Measurements from ENCODE around the gene FARSB.

Gene FARSB

DNA sequence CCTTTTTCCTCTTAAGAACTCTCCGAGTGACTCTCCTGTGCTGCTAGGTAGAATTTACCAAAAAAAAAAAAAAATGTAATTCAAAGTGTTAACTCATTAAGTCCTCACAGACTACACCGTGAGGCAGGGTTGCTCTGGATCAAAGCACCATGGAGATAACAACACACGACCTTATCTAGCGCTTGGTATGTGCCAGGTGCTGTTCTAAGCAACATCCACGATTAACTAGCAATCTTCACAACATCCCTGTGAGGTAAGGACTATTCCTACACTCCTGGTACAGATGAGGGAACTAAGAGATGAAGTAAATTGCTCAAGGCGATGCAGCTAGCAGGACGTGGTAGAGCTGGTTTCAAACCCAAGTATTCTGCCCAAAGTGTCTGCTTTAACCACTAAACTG, 17.4 kb upstream of the FARSB start:
- DNase-seq (ENCODE audit: low read depth): no peak
- TF ChIP-seq, protein P1, sequence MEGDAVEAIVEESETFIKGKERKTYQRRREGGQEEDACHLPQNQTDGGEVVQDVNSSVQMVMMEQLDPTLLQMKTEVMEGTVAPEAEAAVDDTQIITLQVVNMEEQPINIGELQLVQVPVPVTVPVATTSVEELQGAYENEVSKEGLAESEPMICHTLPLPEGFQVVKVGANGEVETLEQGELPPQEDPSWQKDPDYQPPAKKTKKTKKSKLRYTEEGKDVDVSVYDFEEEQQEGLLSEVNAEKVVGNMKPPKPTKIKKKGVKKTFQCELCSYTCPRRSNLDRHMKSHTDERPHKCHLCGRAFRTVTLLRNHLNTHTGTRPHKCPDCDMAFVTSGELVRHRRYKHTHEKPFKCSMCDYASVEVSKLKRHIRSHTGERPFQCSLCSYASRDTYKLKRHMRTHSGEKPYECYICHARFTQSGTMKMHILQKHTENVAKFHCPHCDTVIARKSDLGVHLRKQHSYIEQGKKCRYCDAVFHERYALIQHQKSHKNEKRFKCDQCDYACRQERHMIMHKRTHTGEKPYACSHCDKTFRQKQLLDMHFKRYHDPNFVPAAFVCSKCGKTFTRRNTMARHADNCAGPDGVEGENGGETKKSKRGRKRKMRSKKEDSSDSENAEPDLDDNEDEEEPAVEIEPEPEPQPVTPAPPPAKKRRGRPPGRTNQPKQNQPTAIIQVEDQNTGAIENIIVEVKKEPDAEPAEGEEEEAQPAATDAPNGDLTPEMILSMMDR (IDR thresholded peaks at IDR 0.05; ENCODE audit: insufficient read depth, low read depth, low read length, missing control alignments): no peak
- H3K4me3 ChIP-seq (ENCODE audit: low read depth, low read length): no peak overlapping the region

DNA sequence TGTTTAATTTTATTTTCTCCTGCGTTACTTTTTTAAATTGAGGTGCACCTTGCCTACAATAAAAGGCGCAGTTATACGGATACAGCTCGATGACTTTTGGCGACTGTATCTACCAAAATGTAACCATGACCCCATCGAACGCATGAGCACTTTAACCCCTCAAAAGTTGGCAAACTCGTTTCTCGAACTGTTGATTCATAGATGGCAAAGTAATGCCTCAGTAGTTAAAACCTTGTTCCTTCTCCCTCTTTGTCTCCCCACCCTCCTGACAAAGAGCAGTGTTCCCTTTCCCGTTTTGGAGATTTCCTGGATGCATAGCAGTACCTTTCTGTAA, 16.1 kb upstream of the FARSB start:
- no peak for DNase-seq (ENCODE audit: low read depth)
- TF ChIP-seq, protein P1 (IDR thresholded peaks at IDR 0.05; ENCODE audit: insufficient read depth, low read depth, low read length, missing control alignments): no peak
- H3K4me3 ChIP-seq (ENCODE audit: low read depth, low read length): no peak overlapping the region

DNA sequence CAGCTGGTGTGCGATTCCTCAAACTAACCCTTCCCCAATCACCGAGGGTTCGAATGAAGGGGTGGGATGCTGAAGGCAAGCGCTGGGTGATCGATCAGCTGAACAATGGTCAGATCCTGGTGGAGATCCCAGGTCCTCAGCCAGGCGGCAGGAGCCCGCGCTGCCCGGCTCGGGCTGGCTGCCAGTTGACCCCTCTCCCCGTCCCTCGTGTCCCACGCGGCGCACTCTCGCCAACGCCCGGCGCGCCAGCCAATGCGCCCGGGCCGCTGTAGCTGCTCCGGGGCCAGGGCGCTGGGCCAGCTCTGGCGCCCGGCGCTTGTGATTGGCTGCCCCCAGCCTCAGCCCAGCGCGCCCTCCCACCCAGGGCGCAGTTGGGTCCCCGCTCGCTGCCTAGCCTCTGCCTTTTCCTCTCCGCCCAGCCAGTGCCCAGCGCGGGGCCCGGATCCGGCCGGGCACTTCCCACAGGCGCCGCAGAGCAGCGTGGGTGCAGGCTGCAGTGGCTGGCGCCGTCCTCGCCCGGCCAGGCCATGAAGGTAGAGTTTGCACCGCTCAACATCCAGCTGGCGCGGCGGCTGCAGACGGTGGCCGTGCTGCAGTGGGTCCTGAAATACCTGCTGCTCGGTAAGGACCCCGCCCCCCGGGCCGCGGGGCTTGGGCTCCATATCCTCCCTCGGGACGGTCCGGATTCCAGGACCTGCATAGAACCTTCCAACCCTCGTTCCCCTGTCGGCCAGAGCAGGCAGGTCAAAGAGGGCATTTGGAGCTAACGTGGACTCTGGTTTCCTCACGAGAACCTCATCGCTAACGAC, 15.6 kb upstream of the FARSB start, which contains the start of gene MOGAT1:
MOGAT1 (plus strand) TSS at position 400 of the 809 bp plus-strand sequence; CDS start at position 528, 128 bp downstream.
- TF ChIP-seq, protein P1 (IDR thresholded peaks at IDR 0.05; ENCODE audit: insufficient read depth, low read depth, low read length, missing control alignments): no peak
- no peak for DNase-seq (ENCODE audit: low read depth)
- H3K4me3 ChIP-seq (ENCODE audit: low read depth, low read length): no peak within 1 kb of the TSS

DNA sequence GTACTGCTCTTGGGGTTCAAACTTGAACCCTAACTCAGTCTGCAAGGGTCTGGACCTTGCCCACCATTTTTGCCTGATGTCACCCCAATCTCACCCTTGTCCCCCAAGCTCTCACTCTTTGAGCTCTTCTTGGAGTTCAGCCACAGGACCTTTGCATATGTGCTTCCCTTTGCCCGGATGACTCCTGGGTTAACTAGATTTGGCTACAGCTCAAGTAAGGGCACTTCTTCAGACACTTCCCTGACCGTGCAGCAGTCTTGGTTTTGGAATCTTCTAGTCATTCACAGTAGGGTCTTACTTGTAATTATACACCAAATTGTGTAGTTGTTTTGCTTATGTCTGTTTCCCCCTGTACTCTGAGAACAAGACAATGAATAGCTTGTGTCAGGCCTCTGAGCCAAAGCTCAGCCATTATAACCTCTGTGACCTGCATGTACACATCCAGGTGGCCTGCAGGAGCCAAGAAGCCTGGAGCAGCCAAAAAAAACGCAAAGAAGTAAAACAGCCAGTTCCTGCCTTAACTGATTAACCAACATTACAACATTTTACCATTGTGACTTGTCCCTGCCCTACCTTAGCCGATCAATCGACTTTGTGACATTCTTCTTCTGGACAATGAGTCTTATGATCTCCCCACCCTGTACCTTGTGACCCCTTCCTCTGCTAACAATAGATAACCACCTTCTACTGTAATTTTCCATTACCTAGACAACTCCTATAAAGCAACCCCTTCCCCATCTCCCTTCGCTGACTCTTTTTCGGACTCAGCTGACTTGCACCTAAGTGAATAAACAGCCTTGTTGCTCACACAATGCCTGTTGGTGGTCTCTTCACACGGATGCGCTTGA, 14.5 kb upstream of the FARSB start:
- no peak for DNase-seq (ENCODE audit: low read depth)
- H3K4me3 ChIP-seq (ENCODE audit: low read depth, low read length): no peak overlapping the region
- TF ChIP-seq, protein P1 (IDR thresholded peaks at IDR 0.05; ENCODE audit: insufficient read depth, low read depth, low read length, missing control alignments): no peak

DNA sequence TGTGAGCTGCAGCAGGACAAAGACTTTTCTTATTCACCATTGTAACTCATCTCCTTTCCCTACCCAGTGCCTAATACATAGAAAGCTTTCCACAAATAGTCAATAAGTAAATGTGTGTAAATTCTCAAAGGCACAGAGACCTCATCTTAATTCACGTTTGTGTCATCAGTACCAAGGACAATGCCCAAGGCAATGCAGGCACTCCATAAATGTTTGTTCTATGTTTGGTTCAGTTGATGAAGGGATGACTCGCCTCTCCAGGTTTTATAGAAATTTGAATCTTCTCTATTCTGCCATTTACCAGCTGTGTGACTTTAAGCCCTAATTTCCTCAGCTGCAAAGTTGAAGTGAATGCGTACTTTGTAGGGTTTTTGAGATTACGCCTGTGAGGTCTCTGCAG, 13.5 kb upstream of the FARSB start:
- TF ChIP-seq, protein P1 (IDR thresholded peaks at IDR 0.05; ENCODE audit: insufficient read depth, low read depth, low read length, missing control alignments): no peak

DNA sequence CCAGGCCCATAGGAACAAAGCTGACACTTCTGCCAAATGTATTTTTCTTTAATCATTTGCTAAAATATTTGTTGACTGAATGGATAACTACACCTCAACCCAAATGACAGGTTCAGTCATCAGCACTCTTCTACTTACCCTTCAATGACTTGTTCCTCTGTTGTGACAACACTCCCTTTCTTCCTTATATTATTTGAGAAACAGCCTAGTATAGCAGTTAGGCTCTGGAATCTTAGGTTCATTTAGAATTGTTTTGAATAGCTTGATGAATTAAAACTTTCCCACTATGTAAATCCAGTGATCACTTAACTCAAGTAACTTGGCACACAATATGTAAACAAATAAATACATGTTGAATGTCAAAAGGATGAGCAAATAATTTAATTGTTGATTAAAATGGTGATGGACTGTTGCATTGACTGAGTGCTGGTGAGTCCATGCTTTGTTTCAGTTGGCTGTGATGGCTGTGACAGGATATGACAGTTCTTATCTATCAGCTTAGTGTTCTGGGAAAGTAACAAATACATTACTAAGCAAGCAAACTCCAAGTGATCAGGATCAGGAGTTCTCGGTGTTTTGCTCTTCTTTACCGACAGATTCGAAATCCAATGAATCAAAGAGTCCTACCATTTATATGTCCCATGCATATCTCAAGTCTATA, 12.7 kb upstream of the FARSB start:
- no peak for DNase-seq (ENCODE audit: low read depth)
- no peak overlapping the region for H3K4me3 ChIP-seq (ENCODE audit: low read depth, low read length)
- TF ChIP-seq, protein P1 (IDR thresholded peaks at IDR 0.05; ENCODE audit: insufficient read depth, low read depth, low read length, missing control alignments): no peak

More for the DNA sequence above, 13.5 kb upstream of the FARSB start:
- H3K4me3 ChIP-seq (ENCODE audit: low read depth, low read length): no peak overlapping the region
- DNase-seq (ENCODE audit: low read depth): no peak

Measured in GM12865 (cell line).